Liver (tissue), 9 donors: ENCODE data around the gene CRPPA. TPM values are rescaled to one million over a fixed set of nuclear protein-coding genes. Genes with fewer than 3 reads are reported as not detected.

Source experiments
- DNase-seq: peaks from one replicate; pipeline ENCODE4 v3.0.0-alpha.2; 2017; ENCODE audit warnings: low spot score
- H3K27ac ChIP-seq, 2 donors: one replicate each; pipeline ENCODE4 v1.7.0; 2013; ENCODE audit warnings: inconsistent platforms in 2 of 2, low read length in 2 of 2, control low read depth in 1 of 2, low read depth in 1 of 2, mild to moderate bottlenecking in 1 of 2
- H3K27me3 ChIP-seq, 4 donors: one replicate each; pipeline versions ENCODE4 v1.6.1 to v1.7.0; 2013; ENCODE audit warnings: low read length in 3 of 4, inconsistent platforms in 1 of 4, mild to moderate bottlenecking in 1 of 4, moderate library complexity in 1 of 4; ENCODE audit not compliant: control insufficient read depth in 4 of 4, insufficient read depth in 4 of 4
- H3K36me3 ChIP-seq, 4 donors: one replicate each; pipeline versions ENCODE4 v1.6.1 to v1.7.0; 2013; ENCODE audit warnings: low read length in 3 of 4, mild to moderate bottlenecking in 3 of 4, low read depth in 1 of 4, moderate library complexity in 1 of 4; ENCODE audit not compliant: control insufficient read depth in 4 of 4, insufficient read depth in 3 of 4
- H3K4me1 ChIP-seq, 4 donors: one replicate each; pipeline versions ENCODE4 v1.6.1 to v1.7.0; 2013; ENCODE audit warnings: low read length in 3 of 4, mild to moderate bottlenecking in 3 of 4, moderate library complexity in 1 of 4; ENCODE audit not compliant: control insufficient read depth in 4 of 4, insufficient read depth in 4 of 4
- H3K4me3 ChIP-seq, 3 donors: one replicate each; pipeline versions ENCODE4 v1.6.1 to v1.7.0; 2013; ENCODE audit warnings: low read length in 3 of 3, control low read depth in 1 of 3, low read depth in 1 of 3, mild to moderate bottlenecking in 1 of 3
- H3K9ac ChIP-seq, 2 donors: one replicate each; pipeline ENCODE4 v1.7.0; 2013; ENCODE audit warnings: low read length in 2 of 2, mild to moderate bottlenecking in 2 of 2, moderate library complexity in 2 of 2, control low read depth in 1 of 2, low read depth in 1 of 2
- H3K9me3 ChIP-seq, 4 donors: one replicate each; pipeline versions ENCODE4 v1.6.1 to v1.7.0; 2013; ENCODE audit warnings: low read length in 3 of 4; ENCODE audit not compliant: control insufficient read depth in 4 of 4
- EGR1 ChIP-seq, 2 donors: IDR thresholded peaks; 2 replicates each; pipeline ENCODE4 v1.6.1; 2016 to 2018; ENCODE audit warnings: antibody characterized with exemption in 2 of 2, low read depth in 2 of 2
- FOXA1 ChIP-seq: IDR thresholded peaks from 2 replicates; pipeline ENCODE4 v1.6.1; 2016; ENCODE audit warnings: antibody characterized with exemption
- GABPA ChIP-seq, 2 donors: IDR thresholded peaks in 1 of 2; conservative IDR thresholded peaks in 1 of 2; 2 replicates each; pipeline ENCODE4 v1.6.1; 2016; ENCODE audit warnings: antibody characterized with exemption in 2 of 2, mild to moderate bottlenecking in 1 of 2, moderate library complexity in 1 of 2
- HNF4A ChIP-seq, 2 donors: conservative IDR thresholded peaks; 2 replicates each; pipeline ENCODE4 v1.6.1; 2016; ENCODE audit warnings: antibody characterized with exemption in 2 of 2, mild to moderate bottlenecking in 2 of 2
- JUND ChIP-seq, 2 donors: IDR thresholded peaks; 2 replicates each; pipeline ENCODE4 v1.6.1; 2016; ENCODE audit warnings: antibody characterized with exemption in 2 of 2
- NR2F2 ChIP-seq: IDR thresholded peaks from 2 replicates; pipeline ENCODE4 v1.6.1; 2016; ENCODE audit warnings: antibody characterized with exemption
- RAD21 ChIP-seq, 2 donors: IDR thresholded peaks; 2 replicates each; pipeline ENCODE4 v1.6.1; 2016; ENCODE audit warnings: antibody characterized with exemption in 2 of 2, mild to moderate bottlenecking in 2 of 2
- RXRA ChIP-seq, 2 donors: IDR thresholded peaks; 2 replicates each; pipeline ENCODE4 v1.6.1; 2017 to 2018; ENCODE audit warnings: antibody characterized with exemption in 2 of 2, mild to moderate bottlenecking in 1 of 2
- SP1 ChIP-seq: IDR thresholded peaks from 2 replicates; pipeline ENCODE4 v1.6.1; 2018; ENCODE audit warnings: antibody characterized with exemption, mild to moderate bottlenecking
- TAF1 ChIP-seq: conservative IDR thresholded peaks from 2 replicates; pipeline ENCODE4 v1.6.1; 2016; ENCODE audit warnings: antibody characterized with exemption, mild to moderate bottlenecking
- YY1 ChIP-seq: IDR thresholded peaks from 2 replicates; pipeline ENCODE4 v1.6.1; 2016; ENCODE audit warnings: antibody characterized with exemption, mild to moderate bottlenecking
- WGBS: extraction: QIAGEN DNeasy Blood & Tissue Kit; methylation state at CpG from one replicate; pipeline ENCODE4 v1.1.7; 2013; 5-methylcytosine and 5-hydroxymethylcytosine counted together
- polyA plus RNA-seq, 2 donors: library from polyadenylated mRNA; stranded (reverse) in 1 of 2; unstranded in 1 of 2; fragments of 200-250 nt in 1 of 2; fragments of >200 nt in 1 of 2; fragmentation: Nextera tagmentation in 1 of 2; extraction: Ambion mirVana in 1 of 2; gene quantifications; one replicate each; pipeline versions ENCODE4 v1.2.1 to v1.2.3, GENCODE V29; 2013 to 2015
- total RNA-seq, 2 donors: library from RNA; depleted of rRNA; stranded (reverse); fragments of >200 nt; gene quantifications; one replicate each; pipeline ENCODE4 v1.2.3, GENCODE V29; 2014
- TF ChIP-seq, protein P1 (sequence below): IDR thresholded peaks from 2 replicates; pipeline ENCODE4 v1.6.1; 2016; ENCODE audit warnings: antibody characterized with exemption, mild to moderate bottlenecking
- TF ChIP-seq, protein P2 (sequence below): IDR thresholded peaks from 2 replicates; pipeline ENCODE4 v1.6.1; 2016; ENCODE audit warnings: antibody characterized with exemption
- TF ChIP-seq, protein P3 (sequence below): fragments of 150-350 bp; IDR thresholded peaks from 2 replicates; pipeline ENCODE4 v1.5.1; 2017; ENCODE audit warnings: improper control_type of control experiment, low read depth, low read length; ENCODE audit not compliant: missing input control
- TF ChIP-seq, protein P4 (sequence below): IDR thresholded peaks from 2 replicates; pipeline ENCODE4 v1.6.1; 2016; ENCODE audit warnings: antibody characterized with exemption
- TF ChIP-seq, protein P5 (sequence below): IDR thresholded peaks from 2 replicates; pipeline ENCODE4 v1.6.1; 2016; ENCODE audit warnings: antibody characterized with exemption
- donor health status: healthy.
- donor health status: healthy.
- donor health status: healthy.
- donor health status: healthy.
- donor health status: healthy.

Gene CRPPA
- total and polyA plus RNA-seq, 4 donors = 0.47 to 3.7 (median 1.8) TPM

DNA sequence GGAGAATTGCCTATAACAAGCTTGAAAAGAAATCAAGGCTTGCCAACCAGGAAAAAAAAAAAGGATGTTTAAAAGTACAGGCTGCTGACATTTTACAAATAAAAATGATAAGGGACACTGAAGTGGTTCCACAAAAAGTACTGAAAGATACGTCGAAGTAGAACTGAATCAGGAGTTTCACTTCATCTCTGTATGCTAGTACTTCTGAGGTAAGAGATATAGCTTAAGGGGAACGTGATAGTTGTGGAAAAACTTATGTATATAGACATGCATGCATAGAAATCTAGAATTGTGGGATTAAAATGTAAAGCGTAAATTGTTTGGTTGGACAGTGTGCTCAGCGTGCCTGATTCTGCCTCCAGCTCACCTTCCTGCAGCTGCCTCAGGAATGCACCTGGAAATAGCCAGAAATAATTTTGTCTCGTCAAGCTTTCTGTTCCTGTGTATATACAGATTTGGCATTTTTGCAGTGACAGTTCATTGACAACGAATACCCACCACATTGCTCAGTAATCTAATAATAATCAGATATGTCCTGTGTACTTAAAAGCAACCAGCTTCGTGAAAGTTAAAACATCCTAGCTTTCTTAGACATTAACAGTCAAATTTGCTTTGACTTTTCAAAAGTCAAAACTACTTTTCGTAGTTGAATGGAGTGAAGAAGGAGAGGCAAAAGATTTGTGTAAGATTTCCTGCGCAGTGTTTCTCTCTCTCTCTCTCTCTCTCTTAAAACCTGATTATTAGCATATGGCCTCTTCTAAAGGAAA lies 42.8 kb upstream of the CRPPA start:
- Histone ChIP-seq H3K4me3 (no peak overlapping the region), H3K4me1 (no peaks in the 10 kb centered on the region), H3K27ac (no peak overlapping the region), H3K9ac (no peak overlapping the region), H3K36me3 (no peaks in the 10 kb centered on the region), H3K27me3 (no peaks in the 10 kb centered on the region), H3K9me3 (no peaks in the 10 kb centered on the region)
- WGBS = 68% methylated on average over 10 of the region's 10 CpGs
- TF ChIP-seq FOXA1 = no peak
- TF ChIP-seq, protein P1, sequence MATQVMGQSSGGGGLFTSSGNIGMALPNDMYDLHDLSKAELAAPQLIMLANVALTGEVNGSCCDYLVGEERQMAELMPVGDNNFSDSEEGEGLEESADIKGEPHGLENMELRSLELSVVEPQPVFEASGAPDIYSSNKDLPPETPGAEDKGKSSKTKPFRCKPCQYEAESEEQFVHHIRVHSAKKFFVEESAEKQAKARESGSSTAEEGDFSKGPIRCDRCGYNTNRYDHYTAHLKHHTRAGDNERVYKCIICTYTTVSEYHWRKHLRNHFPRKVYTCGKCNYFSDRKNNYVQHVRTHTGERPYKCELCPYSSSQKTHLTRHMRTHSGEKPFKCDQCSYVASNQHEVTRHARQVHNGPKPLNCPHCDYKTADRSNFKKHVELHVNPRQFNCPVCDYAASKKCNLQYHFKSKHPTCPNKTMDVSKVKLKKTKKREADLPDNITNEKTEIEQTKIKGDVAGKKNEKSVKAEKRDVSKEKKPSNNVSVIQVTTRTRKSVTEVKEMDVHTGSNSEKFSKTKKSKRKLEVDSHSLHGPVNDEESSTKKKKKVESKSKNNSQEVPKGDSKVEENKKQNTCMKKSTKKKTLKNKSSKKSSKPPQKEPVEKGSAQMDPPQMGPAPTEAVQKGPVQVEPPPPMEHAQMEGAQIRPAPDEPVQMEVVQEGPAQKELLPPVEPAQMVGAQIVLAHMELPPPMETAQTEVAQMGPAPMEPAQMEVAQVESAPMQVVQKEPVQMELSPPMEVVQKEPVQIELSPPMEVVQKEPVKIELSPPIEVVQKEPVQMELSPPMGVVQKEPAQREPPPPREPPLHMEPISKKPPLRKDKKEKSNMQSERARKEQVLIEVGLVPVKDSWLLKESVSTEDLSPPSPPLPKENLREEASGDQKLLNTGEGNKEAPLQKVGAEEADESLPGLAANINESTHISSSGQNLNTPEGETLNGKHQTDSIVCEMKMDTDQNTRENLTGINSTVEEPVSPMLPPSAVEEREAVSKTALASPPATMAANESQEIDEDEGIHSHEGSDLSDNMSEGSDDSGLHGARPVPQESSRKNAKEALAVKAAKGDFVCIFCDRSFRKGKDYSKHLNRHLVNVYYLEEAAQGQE = no peak
- TF ChIP-seq, protein P2, sequence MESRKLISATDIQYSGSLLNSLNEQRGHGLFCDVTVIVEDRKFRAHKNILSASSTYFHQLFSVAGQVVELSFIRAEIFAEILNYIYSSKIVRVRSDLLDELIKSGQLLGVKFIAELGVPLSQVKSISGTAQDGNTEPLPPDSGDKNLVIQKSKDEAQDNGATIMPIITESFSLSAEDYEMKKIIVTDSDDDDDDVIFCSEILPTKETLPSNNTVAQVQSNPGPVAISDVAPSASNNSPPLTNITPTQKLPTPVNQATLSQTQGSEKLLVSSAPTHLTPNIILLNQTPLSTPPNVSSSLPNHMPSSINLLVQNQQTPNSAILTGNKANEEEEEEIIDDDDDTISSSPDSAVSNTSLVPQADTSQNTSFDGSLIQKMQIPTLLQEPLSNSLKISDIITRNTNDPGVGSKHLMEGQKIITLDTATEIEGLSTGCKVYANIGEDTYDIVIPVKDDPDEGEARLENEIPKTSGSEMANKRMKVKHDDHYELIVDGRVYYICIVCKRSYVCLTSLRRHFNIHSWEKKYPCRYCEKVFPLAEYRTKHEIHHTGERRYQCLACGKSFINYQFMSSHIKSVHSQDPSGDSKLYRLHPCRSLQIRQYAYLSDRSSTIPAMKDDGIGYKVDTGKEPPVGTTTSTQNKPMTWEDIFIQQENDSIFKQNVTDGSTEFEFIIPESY = no peak
- no peak for TF ChIP-seq TAF1
- TF ChIP-seq, protein P3, sequence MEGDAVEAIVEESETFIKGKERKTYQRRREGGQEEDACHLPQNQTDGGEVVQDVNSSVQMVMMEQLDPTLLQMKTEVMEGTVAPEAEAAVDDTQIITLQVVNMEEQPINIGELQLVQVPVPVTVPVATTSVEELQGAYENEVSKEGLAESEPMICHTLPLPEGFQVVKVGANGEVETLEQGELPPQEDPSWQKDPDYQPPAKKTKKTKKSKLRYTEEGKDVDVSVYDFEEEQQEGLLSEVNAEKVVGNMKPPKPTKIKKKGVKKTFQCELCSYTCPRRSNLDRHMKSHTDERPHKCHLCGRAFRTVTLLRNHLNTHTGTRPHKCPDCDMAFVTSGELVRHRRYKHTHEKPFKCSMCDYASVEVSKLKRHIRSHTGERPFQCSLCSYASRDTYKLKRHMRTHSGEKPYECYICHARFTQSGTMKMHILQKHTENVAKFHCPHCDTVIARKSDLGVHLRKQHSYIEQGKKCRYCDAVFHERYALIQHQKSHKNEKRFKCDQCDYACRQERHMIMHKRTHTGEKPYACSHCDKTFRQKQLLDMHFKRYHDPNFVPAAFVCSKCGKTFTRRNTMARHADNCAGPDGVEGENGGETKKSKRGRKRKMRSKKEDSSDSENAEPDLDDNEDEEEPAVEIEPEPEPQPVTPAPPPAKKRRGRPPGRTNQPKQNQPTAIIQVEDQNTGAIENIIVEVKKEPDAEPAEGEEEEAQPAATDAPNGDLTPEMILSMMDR = no peak
- TF ChIP-seq YY1 = no peak
- no peak for TF ChIP-seq RXRA (IDR thresholded peaks at IDR 0.05)
- TF ChIP-seq, protein P4, sequence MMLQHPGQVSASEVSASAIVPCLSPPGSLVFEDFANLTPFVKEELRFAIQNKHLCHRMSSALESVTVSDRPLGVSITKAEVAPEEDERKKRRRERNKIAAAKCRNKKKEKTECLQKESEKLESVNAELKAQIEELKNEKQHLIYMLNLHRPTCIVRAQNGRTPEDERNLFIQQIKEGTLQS = no peak
- no peak for TF ChIP-seq EGR1 (IDR thresholded peaks at IDR 0.05; ENCODE audit: low read depth in 2 of 2)
- TF ChIP-seq SP1 = no peak
- TF ChIP-seq GABPA (IDR thresholded peaks at IDR 0.05 in 1 of 2, conservative IDR thresholded peaks at IDR 0.05 in 1 of 2) = no peak
- no peak for TF ChIP-seq NR2F2
- TF ChIP-seq, protein P5, sequence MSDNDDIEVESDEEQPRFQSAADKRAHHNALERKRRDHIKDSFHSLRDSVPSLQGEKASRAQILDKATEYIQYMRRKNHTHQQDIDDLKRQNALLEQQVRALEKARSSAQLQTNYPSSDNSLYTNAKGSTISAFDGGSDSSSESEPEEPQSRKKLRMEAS = no peak
- no peak for TF ChIP-seq RAD21 (IDR thresholded peaks at IDR 0.05)
- no peak for TF ChIP-seq HNF4A (conservative IDR thresholded peaks at IDR 0.05)
- TF ChIP-seq JUND (IDR thresholded peaks at IDR 0.05) = no peak
- no peak for DNase-seq
